NB4 (cell line): ENCODE measurements around the gene LDB3.

Experiments used
- POLR2A ChIP-seq: IDR thresholded peaks from 2 replicates; pipeline ENCODE4 v1.6.1; 2011; ENCODE audit warnings: mild to moderate bottlenecking; ENCODE audit not compliant: insufficient read length; ENCODE audit errors: extremely low read depth
- TF ChIP-seq, protein P1 (sequence below): IDR thresholded peaks from one replicate; pipeline ENCODE4 v1.5.1; 2012; ENCODE audit warnings: low read depth, low read length

DNA sequence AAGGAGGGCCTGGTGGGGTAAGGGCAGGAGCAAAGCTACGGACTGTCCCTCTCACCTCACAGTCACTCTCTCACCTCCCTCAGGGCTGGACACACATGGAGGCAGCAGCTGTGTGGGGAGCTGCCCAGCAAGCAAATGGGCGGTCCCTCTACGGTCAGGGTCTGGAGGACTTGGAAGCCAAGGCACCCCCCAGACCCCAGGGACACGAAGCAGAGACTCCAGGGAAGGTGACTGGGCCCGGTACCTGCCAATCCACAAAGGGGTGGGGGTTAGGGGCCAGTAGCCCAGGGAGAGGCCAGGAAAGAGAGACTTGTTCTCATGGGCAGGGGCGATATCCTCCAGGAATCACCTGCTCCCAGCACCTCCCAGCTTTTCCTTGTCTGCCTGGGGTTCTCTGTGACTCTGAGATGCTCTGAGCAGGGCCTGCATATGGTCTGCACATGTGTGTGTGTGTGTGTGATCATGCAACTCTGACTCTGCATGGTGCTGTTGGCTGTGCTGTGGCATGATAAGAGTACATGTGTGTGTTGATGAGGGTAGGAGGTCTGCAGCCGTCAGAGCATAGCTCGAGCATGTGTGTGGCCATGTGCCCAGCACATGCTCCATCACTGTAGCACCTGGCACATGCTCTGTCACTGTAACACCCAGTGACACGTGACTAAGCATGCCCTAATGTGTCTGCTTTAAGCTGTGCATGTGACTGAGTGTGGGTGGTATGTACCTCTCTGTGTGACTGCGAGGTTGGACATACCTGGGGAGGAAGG, 4.6 kb upstream of the LDB3 start:
- TF ChIP-seq, protein P1, sequence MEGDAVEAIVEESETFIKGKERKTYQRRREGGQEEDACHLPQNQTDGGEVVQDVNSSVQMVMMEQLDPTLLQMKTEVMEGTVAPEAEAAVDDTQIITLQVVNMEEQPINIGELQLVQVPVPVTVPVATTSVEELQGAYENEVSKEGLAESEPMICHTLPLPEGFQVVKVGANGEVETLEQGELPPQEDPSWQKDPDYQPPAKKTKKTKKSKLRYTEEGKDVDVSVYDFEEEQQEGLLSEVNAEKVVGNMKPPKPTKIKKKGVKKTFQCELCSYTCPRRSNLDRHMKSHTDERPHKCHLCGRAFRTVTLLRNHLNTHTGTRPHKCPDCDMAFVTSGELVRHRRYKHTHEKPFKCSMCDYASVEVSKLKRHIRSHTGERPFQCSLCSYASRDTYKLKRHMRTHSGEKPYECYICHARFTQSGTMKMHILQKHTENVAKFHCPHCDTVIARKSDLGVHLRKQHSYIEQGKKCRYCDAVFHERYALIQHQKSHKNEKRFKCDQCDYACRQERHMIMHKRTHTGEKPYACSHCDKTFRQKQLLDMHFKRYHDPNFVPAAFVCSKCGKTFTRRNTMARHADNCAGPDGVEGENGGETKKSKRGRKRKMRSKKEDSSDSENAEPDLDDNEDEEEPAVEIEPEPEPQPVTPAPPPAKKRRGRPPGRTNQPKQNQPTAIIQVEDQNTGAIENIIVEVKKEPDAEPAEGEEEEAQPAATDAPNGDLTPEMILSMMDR, result no peak
- no peak for TF ChIP-seq POLR2A
